Skin epidermis (tissue), 12 donors: Measurements from ENCODE around the gene AQP1.

Source experiments
- H3K27ac ChIP-seq, 21 experiments: fragments of 200-600 bp; sonication (generic) in 11 of 21; one replicate each; pipeline ENCODE4 v1.5.0; 2020; ENCODE audit warnings: mild to moderate bottlenecking in 3 of 21, inconsistent platforms in 2 of 21, moderate library complexity in 2 of 21
- H3K4me3 ChIP-seq, 7 experiments: fragments of 200-600 bp; sonication (generic) in 2 of 7; one replicate each; pipeline ENCODE4 v1.5.0; 2020; ENCODE audit warnings: inconsistent platforms in 2 of 7, mild to moderate bottlenecking in 2 of 7, moderate library complexity in 1 of 7

Gene AQP1

DNA sequence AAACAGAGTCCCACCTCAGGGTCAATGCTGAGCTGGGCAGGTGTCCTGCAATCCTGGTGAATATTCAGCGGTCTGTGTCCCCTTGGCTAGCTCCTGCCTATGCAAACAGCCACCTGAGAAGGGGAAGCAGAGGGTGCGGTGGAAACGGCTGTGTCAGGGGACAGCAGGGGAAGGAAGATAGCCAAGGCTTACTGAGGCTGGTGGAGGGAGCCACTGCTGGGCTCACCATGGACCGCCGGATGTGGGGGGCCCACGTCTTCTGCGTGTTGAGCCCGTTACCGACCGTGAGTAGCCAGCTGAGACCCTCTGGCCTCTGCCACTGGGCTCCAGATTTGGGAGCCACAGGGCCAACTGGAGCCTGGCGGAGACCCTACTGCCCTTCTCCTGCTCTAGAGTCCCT lies 52.2 kb downstream of the AQP1 start, which contains the start of gene GHRHR:
Gene GHRHR (plus strand): TSS at position 112 of the 400 bp plus-strand sequence. CDS start 116 bp downstream, at position 228.
- Histone ChIP-seq H3K4me3 (no peak within 1 kb of the TSS), H3K27ac (no peak within 1 kb of the TSS)

DNA sequence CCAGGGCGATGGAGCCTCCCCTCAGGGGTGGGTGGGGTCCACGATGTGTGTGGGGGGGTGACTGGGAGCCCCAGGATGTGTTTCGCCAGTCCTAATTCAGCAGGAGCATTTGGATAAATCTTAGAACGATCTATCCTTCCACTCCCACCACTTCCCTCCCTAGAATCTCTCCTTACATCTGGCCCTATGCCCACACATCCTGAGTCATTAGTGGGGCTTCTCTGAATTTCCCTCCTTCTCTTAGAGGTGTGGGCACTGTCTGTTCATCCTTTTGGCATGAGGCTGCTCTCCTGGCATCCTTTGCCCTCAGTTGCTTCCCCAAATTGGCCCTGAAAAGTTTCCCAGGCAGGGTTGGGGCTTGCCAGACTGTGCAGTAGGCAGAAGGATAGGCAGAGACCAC lies 53.7 kb downstream of the AQP1 start:
- H3K27ac ChIP-seq: no peak overlapping the region
- H3K4me3 ChIP-seq: no peak overlapping the region

DNA sequence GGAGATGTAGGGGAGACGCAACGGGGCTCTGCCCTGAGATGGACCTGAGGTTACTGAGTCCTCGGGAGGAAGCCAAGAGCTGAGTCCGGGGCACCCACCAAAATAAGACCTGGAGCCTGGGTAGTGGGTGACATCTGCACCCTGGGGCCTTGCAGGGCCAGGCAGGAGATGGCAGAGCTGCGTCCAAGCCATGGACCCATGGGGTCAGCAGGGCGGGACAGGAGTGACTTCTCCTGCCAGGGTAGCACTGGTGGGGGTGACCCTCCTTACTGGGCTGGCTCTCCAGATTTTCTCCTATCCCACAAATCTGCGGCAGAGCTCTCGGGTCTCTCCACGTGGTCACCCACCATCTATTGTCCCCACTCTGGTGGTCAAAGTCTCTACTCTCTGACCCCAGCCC lies 54.2 kb downstream of the AQP1 start:
- Histone ChIP-seq H3K4me3 (no peak overlapping the region), H3K27ac (no peak overlapping the region)

DNA sequence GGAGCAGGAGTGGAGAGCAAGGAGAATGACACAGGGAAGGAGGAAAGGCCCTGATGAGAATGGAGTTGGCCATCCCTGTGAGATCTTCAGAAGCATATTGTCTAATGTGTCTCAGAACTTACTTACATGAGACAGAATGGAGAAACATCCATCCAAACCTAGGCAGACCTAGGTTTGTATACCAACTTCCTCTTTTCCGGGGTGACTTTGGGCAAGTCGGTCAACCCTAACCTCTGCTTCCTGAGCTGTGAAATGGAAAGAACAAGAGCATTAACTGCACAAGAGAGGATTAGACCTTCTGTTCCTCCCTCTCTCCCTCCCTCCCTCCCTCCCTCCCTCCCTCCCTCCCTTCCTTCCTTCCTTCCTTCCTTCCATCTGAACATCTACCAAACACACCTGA lies 56.6 kb downstream of the AQP1 start:
- no peak overlapping the region for H3K27ac ChIP-seq
- no peak overlapping the region for H3K4me3 ChIP-seq

DNA sequence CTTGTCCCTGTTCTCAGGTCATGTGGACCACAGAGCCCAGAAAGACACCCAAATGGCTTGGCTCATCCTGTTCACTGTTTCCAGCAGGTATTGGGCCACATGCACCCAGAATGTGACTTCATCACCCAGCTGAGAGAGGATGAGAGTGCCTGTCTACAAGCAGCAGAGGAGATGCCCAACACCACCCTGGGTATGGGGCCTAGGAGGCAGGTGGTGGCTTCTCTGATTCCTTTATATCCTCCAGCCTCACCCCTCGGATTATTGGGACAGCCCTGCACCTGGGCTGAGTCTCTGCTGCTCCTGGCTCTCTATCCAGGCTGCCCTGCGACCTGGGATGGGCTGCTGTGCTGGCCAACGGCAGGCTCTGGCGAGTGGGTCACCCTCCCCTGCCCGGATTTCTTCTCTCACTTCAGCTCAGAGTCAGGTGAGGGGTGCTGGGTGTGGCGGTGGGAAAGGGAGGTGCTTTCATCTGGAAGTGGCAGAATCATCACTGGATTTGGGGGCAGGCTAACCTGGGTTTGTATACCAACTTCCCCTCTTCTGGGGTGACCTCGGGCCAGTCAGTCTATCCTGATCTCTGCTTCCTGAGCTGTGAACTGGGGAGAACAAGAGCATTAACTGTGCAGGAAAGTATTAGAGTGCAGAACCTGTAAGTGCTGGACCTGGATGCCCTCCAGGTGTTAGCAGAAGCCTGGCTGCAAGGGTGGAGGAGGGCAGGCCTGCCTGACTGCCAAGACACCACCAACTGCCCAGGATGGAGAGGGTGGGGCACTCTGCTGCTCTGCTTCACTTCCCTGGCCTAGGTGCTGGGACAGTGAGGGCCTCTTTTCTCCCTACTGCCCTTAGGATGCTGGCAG lies 57.3 kb downstream of the AQP1 start:
- no peak overlapping the region for H3K4me3 ChIP-seq
- H3K27ac ChIP-seq: no peak overlapping the region

DNA sequence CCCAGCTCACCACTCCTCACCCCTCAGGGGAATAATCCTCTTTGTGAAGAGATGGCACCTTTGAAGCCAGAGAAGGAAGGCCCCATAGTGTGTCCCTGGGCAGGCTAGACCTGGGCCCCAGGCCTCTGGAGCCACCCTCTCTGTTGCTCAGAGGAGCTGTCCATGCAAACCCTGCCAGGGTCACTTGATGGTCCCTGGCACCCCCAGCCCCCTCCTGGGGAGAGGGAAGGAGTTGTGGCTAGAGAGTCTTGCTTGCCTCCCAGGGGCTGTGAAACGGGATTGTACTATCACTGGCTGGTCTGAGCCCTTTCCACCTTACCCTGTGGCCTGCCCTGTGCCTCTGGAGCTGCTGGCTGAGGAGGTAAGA lies 57.9 kb downstream of the AQP1 start:
- H3K4me3 ChIP-seq: no peak overlapping the region

DNA sequence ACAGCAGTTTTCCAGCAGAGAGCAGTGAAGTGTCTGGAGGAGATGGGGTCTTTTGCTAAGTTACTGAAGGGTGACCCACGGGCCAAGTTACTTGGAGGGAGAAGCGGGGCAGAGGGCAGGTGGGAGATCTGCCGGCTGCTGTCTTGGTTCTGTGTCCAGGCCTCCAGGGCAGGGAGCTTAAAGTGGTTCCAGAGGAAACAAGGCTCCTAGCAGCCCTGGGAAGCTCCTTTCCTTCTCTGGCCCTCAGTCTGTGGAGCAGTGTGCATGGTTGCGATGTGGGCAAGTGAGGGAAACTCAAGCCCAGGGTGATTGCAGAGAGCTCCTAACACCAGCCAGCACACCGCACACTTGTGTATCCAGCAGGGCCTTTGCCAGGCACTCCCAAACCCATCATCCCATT lies 58.4 kb downstream of the AQP1 start:
- no peak overlapping the region for H3K27ac ChIP-seq
- no peak overlapping the region for H3K4me3 ChIP-seq

More for the DNA sequence above, 57.9 kb downstream of the AQP1 start:
- no peak overlapping the region for H3K27ac ChIP-seq

DNA sequence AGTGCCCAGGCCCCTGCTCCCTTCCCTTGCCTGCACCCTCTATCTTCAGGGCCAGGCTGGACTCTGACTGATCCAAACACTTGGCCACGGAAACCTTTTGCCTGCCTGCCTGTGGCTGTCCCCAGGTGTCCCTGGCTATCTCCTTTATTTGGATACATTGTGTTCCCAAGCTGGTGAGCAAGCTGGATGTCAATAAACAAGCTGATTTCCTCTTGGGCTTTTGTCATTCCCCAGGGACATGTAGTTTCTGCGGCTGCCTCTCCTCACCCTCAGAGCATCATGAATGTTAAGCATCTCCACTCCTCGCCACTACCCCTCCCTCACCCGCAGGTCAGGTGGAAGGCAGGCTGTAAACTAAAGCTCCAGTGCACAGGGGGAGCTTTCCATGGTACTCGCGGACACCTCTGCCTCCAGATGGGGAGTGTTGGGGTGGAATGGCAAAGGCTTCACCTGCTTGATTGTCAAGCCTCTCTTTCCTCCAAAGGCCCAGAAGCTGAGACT lies 59.0 kb downstream of the AQP1 start:
- Histone ChIP-seq H3K27ac (no peak overlapping the region), H3K4me3 (no peak overlapping the region)

DNA sequence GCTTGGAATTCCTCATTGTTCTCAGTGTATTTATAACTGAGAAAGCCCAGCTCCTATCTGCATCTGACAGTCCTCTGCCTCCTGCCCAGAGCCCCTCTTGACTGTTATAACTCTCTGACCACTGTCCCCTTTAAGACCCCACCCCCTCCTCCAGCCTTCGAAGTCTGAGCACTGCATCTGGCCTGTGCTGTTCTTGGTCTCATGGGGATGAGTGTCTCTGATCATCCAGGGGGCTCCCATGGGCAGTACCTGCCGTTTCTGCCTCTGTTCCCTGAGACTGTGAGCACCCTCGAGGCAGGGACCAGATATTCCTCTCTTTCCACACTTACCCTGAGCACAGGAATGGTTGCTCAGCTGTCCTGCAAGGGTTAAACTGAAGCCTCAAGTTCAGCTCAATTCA lies 59.8 kb downstream of the AQP1 start:
- H3K27ac ChIP-seq: no peak overlapping the region
- H3K4me3 ChIP-seq: no peak overlapping the region

DNA sequence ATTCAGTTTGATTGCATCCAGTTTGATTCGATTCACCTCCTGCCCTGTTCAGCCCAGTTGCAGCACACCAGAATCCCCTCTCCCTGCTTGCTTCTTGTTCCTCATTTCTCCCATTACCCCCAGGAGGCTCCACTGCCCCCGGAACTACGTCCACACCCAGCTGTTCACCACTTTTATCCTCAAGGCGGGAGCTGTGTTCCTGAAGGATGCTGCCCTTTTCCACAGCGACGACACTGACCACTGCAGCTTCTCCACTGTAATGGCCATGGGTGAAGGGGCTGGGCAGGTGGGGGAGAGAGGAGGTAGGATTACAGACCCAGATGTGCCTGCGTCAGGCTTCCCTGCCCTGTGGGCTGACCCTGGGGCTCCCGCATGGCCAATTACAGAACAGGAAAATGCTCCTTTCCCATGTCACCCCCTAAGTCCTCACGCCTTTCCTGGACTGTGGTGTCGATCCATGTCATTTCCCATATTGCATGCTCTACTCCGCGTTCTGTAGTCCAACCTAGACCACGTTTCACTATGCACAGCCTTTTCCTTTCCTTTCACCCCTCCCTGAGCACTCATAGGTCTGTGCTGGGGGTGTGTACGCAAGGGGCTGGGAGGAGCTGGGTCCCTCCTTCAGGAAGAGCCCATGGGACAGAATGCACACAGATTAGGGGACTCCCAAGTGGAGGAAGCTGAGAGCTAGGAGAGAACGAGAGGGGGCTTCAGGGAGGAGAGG lies 60.3 kb downstream of the AQP1 start:
- no peak overlapping the region for H3K27ac ChIP-seq
- H3K4me3 ChIP-seq: no peak overlapping the region

DNA sequence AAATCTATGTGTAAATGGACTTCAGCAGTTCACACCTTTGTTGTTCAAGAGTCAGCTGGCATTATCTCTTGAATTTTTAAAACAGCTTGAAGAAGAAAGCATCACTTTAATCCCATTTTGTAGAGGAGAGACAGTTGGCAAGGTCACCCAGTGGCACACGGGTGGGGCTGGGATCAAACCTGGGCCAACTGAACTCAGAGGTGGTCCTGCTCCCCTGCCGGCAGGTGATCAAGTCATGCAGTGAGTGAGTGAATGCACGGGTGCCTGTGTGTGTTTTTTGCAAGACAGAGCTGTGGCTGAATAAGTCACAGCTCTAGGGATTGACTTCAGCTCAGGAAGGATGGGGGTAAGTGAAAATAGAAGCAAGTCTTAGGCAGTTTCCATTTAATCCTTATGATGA lies 61.6 kb downstream of the AQP1 start:
- H3K27ac ChIP-seq: no peak overlapping the region
- no peak overlapping the region for H3K4me3 ChIP-seq

DNA sequence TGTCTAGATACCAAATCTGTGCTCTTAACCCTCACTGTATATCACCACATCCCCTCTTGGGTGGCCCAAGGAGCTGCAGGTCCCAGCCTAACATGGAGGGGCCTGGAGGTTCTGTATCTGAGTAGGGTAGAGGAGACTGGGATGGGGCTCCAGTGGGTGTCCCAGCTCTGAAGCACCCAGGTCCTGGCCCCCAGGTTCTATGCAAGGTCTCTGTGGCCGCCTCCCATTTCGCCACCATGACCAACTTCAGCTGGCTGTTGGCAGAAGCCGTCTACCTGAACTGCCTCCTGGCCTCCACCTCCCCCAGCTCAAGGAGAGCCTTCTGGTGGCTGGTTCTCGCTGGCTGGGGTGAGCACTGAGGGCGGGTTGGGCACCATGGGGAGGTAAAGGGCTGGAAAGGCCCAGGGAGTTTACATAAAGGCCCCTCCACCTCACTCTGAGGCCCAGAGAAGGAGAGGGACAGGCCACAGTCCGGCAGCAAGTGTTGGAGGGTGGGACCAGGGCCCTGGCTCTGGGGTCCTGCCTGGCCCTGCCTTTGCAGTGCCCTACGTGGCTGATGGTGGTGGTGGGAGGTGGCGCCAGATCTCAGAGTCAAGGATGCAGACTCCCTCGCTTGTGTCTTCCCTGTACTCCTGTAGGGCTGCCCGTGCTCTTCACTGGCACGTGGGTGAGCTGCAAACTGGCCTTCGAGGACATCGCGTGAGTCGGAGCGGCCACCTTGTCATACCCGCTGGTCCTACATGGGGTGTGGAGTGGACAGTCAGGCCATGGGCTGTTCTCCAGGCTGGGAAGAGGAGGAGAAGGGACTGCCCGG lies 62.3 kb downstream of the AQP1 start:
- no peak overlapping the region for H3K27ac ChIP-seq
- no peak overlapping the region for H3K4me3 ChIP-seq

DNA sequence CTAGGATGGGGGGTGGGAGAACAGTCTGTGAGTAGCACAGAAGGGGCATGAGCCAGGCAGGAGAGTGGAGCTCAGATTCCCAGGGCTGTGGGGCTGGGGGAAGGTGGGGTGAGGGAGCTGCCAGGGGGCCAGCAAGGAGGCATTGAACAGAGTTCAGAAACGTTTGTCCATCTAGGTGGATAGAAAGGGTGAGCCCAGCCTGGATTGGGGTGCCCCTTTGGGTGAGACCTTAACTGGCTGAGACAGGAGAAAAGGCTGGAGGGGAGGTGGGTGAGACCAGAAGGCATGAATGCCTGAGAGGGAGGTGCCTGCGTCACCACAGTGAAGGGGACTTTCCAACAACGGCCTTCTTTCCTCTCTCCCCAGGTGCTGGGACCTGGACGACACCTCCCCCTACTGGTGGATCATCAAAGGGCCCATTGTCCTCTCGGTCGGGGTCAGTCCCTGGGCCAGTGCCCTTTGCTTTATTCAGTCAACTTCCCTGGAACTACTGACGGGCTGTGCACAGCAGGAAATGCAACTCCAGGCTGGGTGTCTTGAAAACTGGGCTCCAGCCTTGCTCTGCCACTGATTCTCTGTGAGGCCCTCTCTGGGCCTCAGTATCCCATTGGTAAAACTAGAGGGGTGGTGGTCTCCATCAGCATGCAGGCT lies 63.1 kb downstream of the AQP1 start:
- Histone ChIP-seq H3K27ac (no peak overlapping the region), H3K4me3 (no peak overlapping the region)
